Choroid plexus epithelial cell (primary cell): Measurements from ENCODE around the gene MPV17.

Experiments used
- DNase-seq: peaks from one replicate; pipeline ENCODE4 v3.0.0-alpha.2; 2010; ENCODE audit warnings: low read depth
- H3K4me3 ChIP-seq: 2 replicates; pipeline ENCODE4 v1.5.1; 2011; ENCODE audit warnings: low read depth, mild to moderate bottlenecking, control low read depth, low read length, moderate library complexity
- TF ChIP-seq, protein P1 (sequence below): conservative IDR thresholded peaks from 2 replicates; pipeline ENCODE4 v1.5.1; 2011; ENCODE audit warnings: low read depth, mild to moderate bottlenecking, control low read depth, inconsistent platforms, low read length, moderate library complexity

MPV17 gene

DNA sequence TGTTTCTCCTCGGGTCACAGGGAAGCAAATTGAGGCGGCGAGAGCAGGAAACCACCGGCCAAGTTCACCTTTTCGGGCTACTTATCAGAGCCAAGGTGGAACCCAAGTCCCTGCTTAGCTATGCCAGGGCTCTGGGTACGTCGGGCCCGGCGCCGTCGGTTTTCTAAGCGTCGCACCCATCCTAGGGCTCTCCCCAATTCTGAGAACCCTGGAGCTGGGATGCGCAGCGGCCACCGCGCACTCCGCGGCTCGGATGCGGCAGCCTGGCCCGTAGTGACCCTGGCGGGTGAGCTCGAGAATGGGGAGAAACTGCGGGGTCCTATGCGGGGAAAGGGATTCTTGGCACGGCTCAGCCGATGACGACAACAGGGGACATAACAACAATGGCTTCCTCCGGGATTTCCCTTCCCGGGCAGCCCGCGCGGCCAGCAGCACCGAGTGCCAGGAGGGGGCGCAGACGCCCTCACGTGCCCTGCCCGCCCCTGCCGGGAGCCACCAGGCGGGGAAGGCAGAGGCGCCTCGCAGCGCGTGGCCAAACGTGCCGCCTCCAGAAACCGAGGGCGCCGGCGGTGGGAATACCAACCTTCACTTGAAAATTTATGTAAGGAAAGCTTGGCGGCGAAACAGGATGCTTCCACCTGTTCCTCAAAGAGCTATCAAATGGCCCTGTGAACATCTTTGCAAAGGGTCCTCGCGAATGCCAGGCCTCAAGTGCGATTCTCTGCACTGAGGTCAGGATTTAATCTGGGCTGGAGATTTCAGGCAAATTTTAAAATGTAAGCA is 58.0 kb downstream of the MPV17 start:
- TF ChIP-seq, protein P1, sequence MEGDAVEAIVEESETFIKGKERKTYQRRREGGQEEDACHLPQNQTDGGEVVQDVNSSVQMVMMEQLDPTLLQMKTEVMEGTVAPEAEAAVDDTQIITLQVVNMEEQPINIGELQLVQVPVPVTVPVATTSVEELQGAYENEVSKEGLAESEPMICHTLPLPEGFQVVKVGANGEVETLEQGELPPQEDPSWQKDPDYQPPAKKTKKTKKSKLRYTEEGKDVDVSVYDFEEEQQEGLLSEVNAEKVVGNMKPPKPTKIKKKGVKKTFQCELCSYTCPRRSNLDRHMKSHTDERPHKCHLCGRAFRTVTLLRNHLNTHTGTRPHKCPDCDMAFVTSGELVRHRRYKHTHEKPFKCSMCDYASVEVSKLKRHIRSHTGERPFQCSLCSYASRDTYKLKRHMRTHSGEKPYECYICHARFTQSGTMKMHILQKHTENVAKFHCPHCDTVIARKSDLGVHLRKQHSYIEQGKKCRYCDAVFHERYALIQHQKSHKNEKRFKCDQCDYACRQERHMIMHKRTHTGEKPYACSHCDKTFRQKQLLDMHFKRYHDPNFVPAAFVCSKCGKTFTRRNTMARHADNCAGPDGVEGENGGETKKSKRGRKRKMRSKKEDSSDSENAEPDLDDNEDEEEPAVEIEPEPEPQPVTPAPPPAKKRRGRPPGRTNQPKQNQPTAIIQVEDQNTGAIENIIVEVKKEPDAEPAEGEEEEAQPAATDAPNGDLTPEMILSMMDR, result peak; percentile 21
- peak; percentile 27 for DNase-seq
- H3K4me3 ChIP-seq, result no peak overlapping the region

- TF ChIP-seq, protein P1, result no peak
- DNase-seq, result no peak
- H3K4me3 ChIP-seq, result no peak overlapping the region
These were observed 58.6 kb downstream of the MPV17 start for GRCh38 chr2:27264253-27264752.

DNA sequence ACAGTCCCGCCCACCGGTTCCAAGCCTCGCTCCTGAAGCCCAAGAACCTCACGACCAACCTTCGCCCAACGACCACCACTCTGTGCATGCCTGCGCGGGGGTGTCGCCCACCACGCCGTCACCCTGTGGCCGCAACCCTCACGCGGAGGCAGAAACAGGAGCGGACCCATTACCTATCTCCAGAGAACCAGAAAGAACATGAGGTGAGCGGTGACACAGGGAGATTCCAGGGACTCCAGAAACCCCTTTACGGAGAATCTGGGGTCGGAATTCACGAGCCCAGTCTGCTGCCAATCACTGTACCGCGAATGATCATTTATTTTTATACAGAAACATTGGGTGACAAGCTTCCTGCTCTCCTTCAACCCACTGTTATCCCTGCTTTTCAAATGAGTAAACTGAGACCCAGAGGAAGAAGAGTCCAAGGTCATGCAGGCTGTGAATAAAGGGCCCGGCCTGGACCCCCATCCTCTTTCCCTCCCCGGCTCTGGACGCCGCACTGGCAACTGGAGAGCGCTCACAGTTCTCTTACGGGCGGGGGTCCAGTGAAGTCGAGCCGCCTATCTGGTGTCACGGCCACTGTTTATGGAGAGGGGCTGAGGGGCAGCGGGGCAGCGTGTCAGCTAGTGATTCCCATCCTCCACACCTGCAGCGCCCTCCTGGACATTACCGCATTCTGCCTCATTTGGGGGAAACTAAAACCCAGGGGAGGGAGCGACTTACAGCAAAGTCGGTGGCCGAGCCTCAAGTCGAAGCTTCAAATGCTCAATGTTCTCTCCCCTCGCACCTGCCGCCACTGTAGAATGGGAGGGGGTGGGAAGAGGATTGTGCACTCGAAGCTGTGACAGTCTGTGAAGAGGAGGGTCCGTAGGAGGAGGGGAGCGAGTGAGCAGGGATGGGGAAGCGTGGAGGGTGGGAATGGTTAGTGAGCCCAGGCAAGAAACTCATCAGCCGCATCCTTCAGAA is 59.3 kb downstream of the MPV17 start:
- peak overlapping the region; percentile 7 for H3K4me3 ChIP-seq
- TF ChIP-seq, protein P1, result no peak
- DNase-seq, result no peak

DNA sequence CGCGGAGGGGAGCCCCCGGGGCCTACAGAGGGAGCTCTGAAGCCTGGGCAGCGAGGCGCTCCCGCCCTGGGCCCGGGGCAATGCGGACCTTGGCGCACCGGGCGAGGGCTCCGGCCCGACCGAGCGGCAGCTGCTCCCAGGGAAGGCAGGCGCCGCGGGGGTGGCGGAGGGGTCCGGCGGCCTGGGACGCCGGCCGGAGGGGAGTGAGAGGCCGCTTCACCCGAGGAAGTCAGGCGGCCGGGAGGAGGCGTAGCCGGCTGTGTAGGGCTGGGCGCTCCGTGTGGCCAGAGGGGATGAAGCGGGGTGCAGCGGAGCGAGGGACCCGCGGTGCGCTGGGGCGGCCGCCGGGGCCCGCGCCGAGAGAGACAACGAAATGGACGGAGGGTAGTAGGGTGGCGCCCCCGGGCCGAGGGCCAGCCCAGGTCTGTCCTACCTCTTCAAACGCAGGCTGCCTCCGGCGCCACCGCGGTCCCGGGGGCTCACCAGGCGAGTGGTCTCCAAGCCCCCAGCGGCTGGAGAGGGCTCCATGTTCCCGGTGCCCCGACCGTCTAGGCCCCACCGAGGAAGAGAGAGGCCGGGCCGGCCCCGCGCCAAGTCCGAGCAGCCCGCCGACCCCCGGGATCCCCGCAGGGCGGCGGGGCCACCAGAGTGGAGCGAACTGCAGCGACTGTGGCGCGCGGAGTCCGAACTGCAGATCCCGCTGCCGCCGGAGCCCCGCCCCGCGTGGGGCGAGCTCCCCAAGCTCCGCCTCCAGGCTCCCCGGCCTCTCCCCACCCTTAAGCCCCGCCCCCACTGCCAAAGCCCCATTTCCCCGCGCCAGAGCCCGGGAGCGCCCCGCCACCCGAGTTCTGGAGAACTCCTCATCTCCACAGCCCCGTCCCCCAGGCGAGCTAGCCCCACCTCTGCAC is 60.3 kb downstream of the MPV17 start, which contains the start of gene SLC30A3:
TSS of gene SLC30A3 (minus strand) at position 669 of the 908 bp plus-strand sequence. CDS start at position 528, 141 bp downstream.
- no peak for DNase-seq
- TF ChIP-seq, protein P1, result no peak
- H3K4me3 ChIP-seq, result peak within 1 kb of the TSS; percentile 7

DNA sequence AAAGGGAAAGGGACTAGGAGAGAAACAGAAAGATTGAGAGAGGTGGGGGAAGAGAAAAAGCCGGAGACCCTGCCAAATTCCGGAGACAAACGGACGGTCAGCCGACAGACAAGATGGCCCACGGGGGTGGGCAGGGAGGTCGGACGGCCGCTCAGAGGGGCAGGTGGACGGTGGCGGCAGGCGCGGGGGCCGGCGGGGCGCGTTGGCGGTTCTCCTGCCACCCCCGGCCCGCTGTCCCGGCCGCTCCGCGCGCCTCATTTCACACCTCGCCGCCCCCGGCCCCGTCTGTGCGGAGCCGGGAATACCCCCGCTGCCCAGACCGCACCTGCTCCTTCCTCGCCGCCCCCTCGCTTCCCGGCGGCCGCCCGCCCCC is 61.0 kb downstream of the MPV17 start:
- no peak for DNase-seq
- H3K4me3 ChIP-seq, result no peak overlapping the region
- TF ChIP-seq, protein P1, result no peak

DNA sequence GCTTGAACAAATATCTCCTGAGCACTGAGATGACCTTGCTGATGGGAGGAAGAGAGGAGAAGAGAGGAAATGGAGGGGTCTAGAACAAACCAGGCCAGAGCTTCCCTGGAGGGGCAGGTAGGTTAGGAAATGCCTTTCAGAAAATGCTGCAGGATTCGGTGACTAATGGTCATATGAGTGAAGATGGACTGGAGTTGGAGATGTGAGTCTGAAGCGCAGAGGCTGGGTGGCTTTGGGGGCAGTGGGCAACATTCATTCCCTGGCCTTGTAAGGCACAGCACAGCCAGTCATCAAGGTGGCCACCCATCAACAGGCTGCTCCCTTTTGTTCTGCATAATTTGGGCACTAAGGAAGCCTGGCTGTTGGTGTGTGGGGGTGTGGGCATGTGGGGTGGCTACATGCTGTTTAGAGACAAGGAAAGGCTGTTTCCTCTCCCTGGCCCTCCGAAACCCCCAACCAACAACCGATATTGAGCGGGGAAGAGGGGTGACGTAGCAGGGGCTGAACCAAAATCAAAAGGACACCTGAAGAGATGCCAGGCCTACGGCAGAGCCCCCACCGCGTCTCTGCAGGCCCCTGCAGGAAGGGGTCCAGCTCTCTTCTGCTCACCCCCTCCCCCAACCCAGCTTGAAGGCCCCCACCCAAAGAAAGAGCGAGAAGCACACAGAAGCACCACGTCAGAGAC is 61.5 kb downstream of the MPV17 start:
- TF ChIP-seq, protein P1, result no peak
- no peak for DNase-seq
- H3K4me3 ChIP-seq, result no peak overlapping the region
